Measurements from ENCODE around the gene FBXL7. TPM values are rescaled to one million over a fixed set of nuclear protein-coding genes. Genes with fewer than 3 reads are reported as not detected.

The FBXL7 gene
- total and polyA plus RNA-seq, 2 of the 8 experiments (the other 6 are each of a cell fraction or from before 2014, with no cell fraction given): 17.7 to 17.8 TPM

DNA sequence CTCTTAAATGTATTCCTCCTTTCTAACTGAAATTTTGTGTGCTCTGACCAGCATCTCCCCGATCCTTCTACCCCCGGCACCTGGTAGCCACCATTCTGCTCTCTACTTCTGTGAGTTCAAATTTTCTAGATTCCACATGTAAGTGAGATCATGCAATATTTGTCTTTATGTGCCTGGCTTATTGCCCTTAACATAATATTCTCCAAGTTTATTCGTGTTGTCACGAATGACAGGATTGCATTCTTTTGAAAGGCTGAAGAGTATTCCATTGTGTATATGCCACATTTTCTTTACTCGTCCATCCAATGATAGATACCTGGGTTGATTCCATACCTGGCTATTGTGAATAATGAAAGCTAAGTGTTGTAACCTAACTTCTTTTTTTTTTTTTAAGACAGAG lies 29.0 kb downstream of the FBXL7 start:
- no peak for FAIRE-seq
- Histone ChIP-seq H3K79me2 (ENCODE audit: control insufficient read depth in 1 of 2, insufficient read depth in 2 of 2, low read length in 2 of 2) (peaks cover 5 to 22% of the 10 kb centered on the region in 2 experiments), H3K56ac (replicated peaks; ENCODE audit: insufficient read length, low read depth, low read length) (no peak overlapping the region), H3K23me2 (ENCODE audit: low read depth, low read length) (no peaks in the 10 kb centered on the region; the same call in 1 of the 2 replicates), H2BK12ac (ENCODE audit: low read depth, low read length) (no peak overlapping the region), H3K27ac (ENCODE audit: low read depth, low read length) (no peak overlapping the region), H2BK120ac (replicated peaks; ENCODE audit: low read depth, low read length) (no peak overlapping the region), H2AFZ (ENCODE audit: low read length) (no peak overlapping the region), H2BK15ac (ENCODE audit: low read length) (no peak overlapping the region), H3K18ac (ENCODE audit: extremely low read depth, low read length) (no peak overlapping the region), H2AK5ac (ENCODE audit: low read depth, low read length) (no peak overlapping the region), H3K79me1 (ENCODE audit: low read depth, low read length) (no peaks in the 10 kb centered on the region; the same call in 1 of the 2 replicates), H3K9ac (replicated peaks in 1 of 4; ENCODE audit: extremely low read depth in 1 of 4, low read depth in 3 of 4, low read length in 3 of 4) (no peak overlapping the region), H4K91ac (replicated peaks; ENCODE audit: insufficient read length, low read length) (no peak overlapping the region), H2BK5ac (ENCODE audit: low read depth, low read length) (no peak overlapping the region), H2BK20ac (ENCODE audit: low read length) (no peak overlapping the region), H3K4me2 (ENCODE audit: insufficient read depth in 1 of 2, low read depth in 2 of 2, low read length in 2 of 2) (no peak overlapping the region), H4K20me1 (replicated peaks in 1 of 2; ENCODE audit: control insufficient read depth in 1 of 2, insufficient read depth in 2 of 2, low read length in 2 of 2) (no peaks in the 10 kb centered on the region), H4K8ac (ENCODE audit: extremely low read depth, insufficient read depth, low read length) (no peak overlapping the region), H3K4ac (replicated peaks; ENCODE audit: insufficient read length, low read depth, low read length) (no peak overlapping the region), H3K36me3 (ENCODE audit: control insufficient read depth in 2 of 4, insufficient read depth in 4 of 4, low read length in 3 of 4) (no peaks in the 10 kb centered on the region), H3K14ac (ENCODE audit: insufficient read length) (no peak overlapping the region), H3K27me3 (replicated peaks in 1 of 4; ENCODE audit: control insufficient read depth in 3 of 4, extremely low read depth in 1 of 4, insufficient read depth in 3 of 4, low read length in 3 of 4) (no peaks in the 10 kb centered on the region), H3K4me3 (ENCODE audit: extremely low read depth in 1 of 4, insufficient read depth in 2 of 4, low read depth in 3 of 4, low read length in 4 of 4) (no peak overlapping the region), H3K4me1 (replicated peaks in 1 of 4; ENCODE audit: control insufficient read depth in 3 of 4, insufficient read depth in 4 of 4, low read length in 3 of 4) (no peaks in the 10 kb centered on the region; a peak in 1 of 7 replicates), H3K9me3 (ENCODE audit: insufficient read depth in 2 of 2, low read depth in 1 of 2, low read length in 1 of 2) (no peaks in the 10 kb centered on the region), H3K23ac (ENCODE audit: insufficient read length) (no peak overlapping the region), H4K5ac (ENCODE audit: insufficient read length, low read depth, low read length) (no peak overlapping the region)
- CTCF ChIA-PET (ENCODE audit: partially characterized antibody): interaction anchor here (0.7 to 1.2 kb wide), 2 partner anchors 10 to 66 kb away, joined by 3 read pairs; no protein-coding TSS in a partner anchor
- TF ChIP-seq SP1 (IDR thresholded peaks at IDR 0.05; ENCODE audit: low read depth, low read length) (no peak), EGR1 (IDR thresholded peaks at IDR 0.05; ENCODE audit: borderline replicate concordance, low read depth, low read length) (no peak), CEBPB (IDR thresholded peaks at IDR 0.05; ENCODE audit: low read depth, low read length) (no peak), SIX5 (IDR thresholded peaks at IDR 0.05; ENCODE audit: low read depth, low read length) (no peak)
- POLR2A ChIA-PET (ENCODE audit: partially characterized antibody): no interaction called here
- no peak for DNase-seq (ENCODE audit: low read depth in 1 of 2, low spot score in 2 of 2)
- WGBS, 2 experiments (ENCODE audit: extremely low coverage in 1 of 2, insufficient coverage in 1 of 2, insufficient read length in 1 of 2, insufficient replicate concordance in 2 of 2, low coverage in 1 of 2, low lambda C conversion rate in 2 of 2, missing lambda C conversion rate in 1 of 2): 100% methylated on average over 5 of the region's 5 CpGs; no CpG with 5 or more reads in 1 of the 2 experiments

Data from H1 (cell line).